Endodermal cell (in vitro differentiated cells): ENCODE data around the gene TRIM3. TPM values are rescaled to one million over a fixed set of nuclear protein-coding genes. Genes with fewer than 3 reads are reported as not detected.

Experiments
- DNase-seq: peaks from one replicate; pipeline ENCODE4 v3.0.0-alpha.2; 2017
- H3K27ac ChIP-seq: 2 replicates; pipeline ENCODE4 v1.5.1; 2013; ENCODE audit warnings: mild to moderate bottlenecking, low read depth, low read length, moderate library complexity
- H3K27me3 ChIP-seq: 2 replicates; pipeline ENCODE4 v1.6.1; 2013; ENCODE audit warnings: mild to moderate bottlenecking, low read length, moderate library complexity; ENCODE audit not compliant: insufficient read depth, control insufficient read depth, poor library complexity, severe bottlenecking
- H3K36me3 ChIP-seq: 2 replicates; pipeline ENCODE4 v1.7.0; 2013; ENCODE audit warnings: mild to moderate bottlenecking, low read length, moderate library complexity; ENCODE audit not compliant: control insufficient read depth, insufficient read depth
- H3K4me1 ChIP-seq: one replicate; pipeline ENCODE4 v1.7.0; 2013; ENCODE audit warnings: low read length; ENCODE audit not compliant: control insufficient read depth, insufficient read depth
- H3K4me3 ChIP-seq: 2 replicates; pipeline ENCODE4 v1.5.1; 2013; ENCODE audit warnings: mild to moderate bottlenecking, low read length, moderate library complexity
- H3K9ac ChIP-seq: 2 replicates; pipeline ENCODE4 v1.6.1; 2013; ENCODE audit warnings: mild to moderate bottlenecking, low read length, moderate library complexity; ENCODE audit not compliant: poor library complexity, severe bottlenecking; ENCODE audit errors: extremely low read depth
- H3K9me3 ChIP-seq: 2 replicates; pipeline ENCODE4 v1.6.1; 2013; ENCODE audit warnings: mild to moderate bottlenecking, low read length, moderate library complexity; ENCODE audit not compliant: control insufficient read depth
- H3K27ac Mint-ChIP-seq: 2 replicates; pipeline ENCODE4 v1.8.0; 2020; ENCODE audit warnings: mixed read lengths
- H3K27me3 Mint-ChIP-seq: 2 replicates; pipeline ENCODE4 v1.8.0; 2021; ENCODE audit warnings: mild to moderate bottlenecking, mixed read lengths; ENCODE audit not compliant: insufficient read depth
- H3K36me3 Mint-ChIP-seq: 2 replicates; pipeline ENCODE4 v1.8.0; 2020; ENCODE audit warnings: low read depth, mixed read lengths
- H3K4me1 Mint-ChIP-seq: 2 replicates; pipeline ENCODE4 v1.8.0; 2020; ENCODE audit warnings: mixed read lengths
- H3K4me3 Mint-ChIP-seq: 2 replicates; pipeline ENCODE4 v1.8.0; 2020; ENCODE audit warnings: mild to moderate bottlenecking, moderate library complexity, mixed read lengths
- H3K9me3 Mint-ChIP-seq: 2 replicates; pipeline ENCODE4 v1.8.0; 2020; ENCODE audit warnings: mild to moderate bottlenecking, mixed read lengths
- WGBS, 2 experiments: methylation state at CpG; one replicate each; pipeline versions ENCODE4 v1.1.5 to v1.1.7; 2013; ENCODE audit warnings: missing lambda C conversion rate in 2 of 2, mixed read lengths in 1 of 2; ENCODE audit not compliant: insufficient coverage in 1 of 2, insufficient read length in 1 of 2; 5-methylcytosine and 5-hydroxymethylcytosine counted together
- total RNA-seq, 2 donors: library from RNA; stranded (reverse); fragmentation: NEBNext Ultra II Directional in 1 of 2; extraction: Animal tissue kit (Norgen Biotek cat#: 25700) in 1 of 2; gene quantifications; 2 replicates in 1 of 2; 3 replicates in 1 of 2; pipeline ENCODE4 v1.2.1, GENCODE V29; 2021
- TF ChIP-seq, protein P1 (sequence below): fragments of 200-600 bp; sonication (generic); conservative IDR thresholded peaks from 2 replicates; pipeline ENCODE4 v1.5.0; 2021; ENCODE audit warnings: antibody characterized with exemption, mild to moderate bottlenecking

Gene TRIM3
- total RNA-seq, 2 donors from 2014 or later, result 13.0 to 18.0 TPM

DNA sequence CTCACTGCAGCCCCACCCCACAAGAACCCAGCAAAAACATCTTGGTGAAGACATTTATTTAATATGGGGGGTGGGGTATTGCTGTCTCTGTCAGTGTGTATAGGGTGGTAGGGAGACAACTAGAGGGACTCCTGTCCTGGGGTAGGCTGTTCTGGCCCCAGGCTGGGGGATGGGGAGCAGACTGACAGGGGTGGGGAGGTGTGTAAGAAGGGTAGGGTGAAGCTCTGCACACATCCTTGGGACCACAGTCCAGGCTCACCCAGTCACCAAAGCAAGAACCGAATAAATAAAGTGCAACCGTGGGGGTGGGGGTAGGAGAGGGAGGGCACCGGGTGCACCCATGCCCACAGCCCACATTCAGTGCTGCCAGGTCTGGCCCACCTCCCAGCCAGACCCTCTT is 25.2 kb downstream of the TRIM3 start:
- 100% methylated on average over 3 of the region's 3 CpGs; no CpG with 5 or more reads in 1 of the 2 experiments for WGBS, 2 experiments
- no peaks in the 10 kb centered on the region for H3K27me3 Mint-ChIP-seq
- H3K9me3 ChIP-seq, result no peaks in the 10 kb centered on the region

DNA sequence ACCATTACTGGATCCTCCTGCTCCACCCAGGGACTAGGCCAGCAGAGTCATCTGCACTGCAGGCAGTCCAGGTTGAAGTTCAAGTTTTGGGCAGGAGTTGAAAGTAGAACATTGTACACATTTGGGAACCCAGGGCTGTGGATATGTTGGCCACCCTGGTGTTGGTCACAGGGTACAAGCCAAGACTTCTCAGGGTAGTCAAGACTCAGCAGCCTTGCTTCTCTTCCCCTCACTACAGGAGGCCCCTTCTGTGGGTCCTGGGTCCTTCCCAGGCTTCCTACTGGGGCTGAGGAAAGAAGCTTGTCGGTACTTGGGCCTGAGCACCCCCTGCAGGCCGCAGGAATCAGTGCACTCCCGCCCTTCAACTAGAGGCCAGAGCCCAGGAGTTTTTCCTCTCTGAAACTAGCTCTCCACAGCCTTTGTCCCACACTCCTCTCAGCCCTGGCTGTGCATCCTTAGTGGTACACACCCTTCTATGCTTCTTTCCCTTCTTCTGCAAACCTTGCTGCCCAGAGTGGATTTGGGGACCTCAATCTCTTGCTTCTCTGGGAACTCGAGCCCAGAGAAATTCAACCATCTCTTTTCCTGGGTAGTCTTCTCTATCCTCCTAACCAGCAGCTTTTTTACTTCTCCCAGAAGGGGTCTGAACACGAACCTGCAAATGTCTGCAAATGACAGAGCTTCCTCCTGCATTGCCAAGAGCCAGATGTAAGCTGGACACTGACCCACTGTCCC is 30.3 kb downstream of the TRIM3 start:
- H3K27me3 Mint-ChIP-seq, result no peaks in the 10 kb centered on the region

More for the DNA sequence above, 25.2 kb downstream of the TRIM3 start:
- no peak for DNase-seq
- Histone ChIP-seq H3K4me3 (no peak overlapping the region), H3K27me3 (no peaks in the 10 kb centered on the region), H3K27ac (no peak overlapping the region), H3K36me3 (peaks cover 35% of the 10 kb centered on the region), H3K9ac (no peak overlapping the region), H3K4me1 (no peaks in the 10 kb centered on the region)
- H3K4me3 Mint-ChIP-seq, result no peak overlapping the region
- H3K36me3 Mint-ChIP-seq, result no peaks in the 10 kb centered on the region
- H3K4me1 Mint-ChIP-seq, result peaks cover 6% of the 10 kb centered on the region
- TF ChIP-seq, protein P1, sequence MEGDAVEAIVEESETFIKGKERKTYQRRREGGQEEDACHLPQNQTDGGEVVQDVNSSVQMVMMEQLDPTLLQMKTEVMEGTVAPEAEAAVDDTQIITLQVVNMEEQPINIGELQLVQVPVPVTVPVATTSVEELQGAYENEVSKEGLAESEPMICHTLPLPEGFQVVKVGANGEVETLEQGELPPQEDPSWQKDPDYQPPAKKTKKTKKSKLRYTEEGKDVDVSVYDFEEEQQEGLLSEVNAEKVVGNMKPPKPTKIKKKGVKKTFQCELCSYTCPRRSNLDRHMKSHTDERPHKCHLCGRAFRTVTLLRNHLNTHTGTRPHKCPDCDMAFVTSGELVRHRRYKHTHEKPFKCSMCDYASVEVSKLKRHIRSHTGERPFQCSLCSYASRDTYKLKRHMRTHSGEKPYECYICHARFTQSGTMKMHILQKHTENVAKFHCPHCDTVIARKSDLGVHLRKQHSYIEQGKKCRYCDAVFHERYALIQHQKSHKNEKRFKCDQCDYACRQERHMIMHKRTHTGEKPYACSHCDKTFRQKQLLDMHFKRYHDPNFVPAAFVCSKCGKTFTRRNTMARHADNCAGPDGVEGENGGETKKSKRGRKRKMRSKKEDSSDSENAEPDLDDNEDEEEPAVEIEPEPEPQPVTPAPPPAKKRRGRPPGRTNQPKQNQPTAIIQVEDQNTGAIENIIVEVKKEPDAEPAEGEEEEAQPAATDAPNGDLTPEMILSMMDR, result no peak
- no peaks in the 10 kb centered on the region for H3K9me3 Mint-ChIP-seq
- H3K27ac Mint-ChIP-seq, result no peak overlapping the region

DNA sequence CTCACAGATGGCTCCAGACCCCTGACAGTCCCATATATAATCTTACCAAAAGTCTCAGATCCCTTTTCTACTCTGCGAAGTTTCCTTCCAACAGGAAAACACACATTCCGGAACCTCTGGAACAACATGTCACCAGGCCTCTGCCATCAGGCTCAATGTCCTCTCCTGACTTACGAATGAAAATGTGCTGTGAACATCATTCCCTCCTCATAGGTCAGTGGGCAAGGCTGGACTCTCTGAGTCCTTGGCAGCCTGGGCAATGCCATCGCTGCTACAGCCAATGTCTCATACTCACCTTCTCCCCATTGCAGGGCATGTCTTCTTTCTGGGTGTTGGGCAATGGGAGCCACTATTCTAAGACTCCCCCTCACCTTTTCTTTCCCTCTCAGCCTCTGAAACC is 31.3 kb downstream of the TRIM3 start:
- WGBS, 2 experiments, result 95 to 96% methylated on average over 3 to 4 of the region's 4 CpGs
- H3K4me3 Mint-ChIP-seq, result no peak overlapping the region
- no peaks in the 10 kb centered on the region for H3K9me3 Mint-ChIP-seq
- H3K27ac ChIP-seq, result no peak overlapping the region
- TF ChIP-seq, protein P1, result no peak
- no peaks in the 10 kb centered on the region for H3K36me3 ChIP-seq
- no peak overlapping the region for H3K27ac Mint-ChIP-seq
- H3K27me3 Mint-ChIP-seq, result no peaks in the 10 kb centered on the region
- peaks cover 21% of the 10 kb centered on the region for H3K4me1 ChIP-seq
- H3K36me3 Mint-ChIP-seq, result no peaks in the 10 kb centered on the region
- no peak overlapping the region for H3K9ac ChIP-seq
- no peak overlapping the region for H3K4me3 ChIP-seq
- peaks cover 6% of the 10 kb centered on the region for H3K4me1 Mint-ChIP-seq
- H3K27me3 ChIP-seq, result no peaks in the 10 kb centered on the region
- DNase-seq, result no peak
- no peaks in the 10 kb centered on the region for H3K9me3 ChIP-seq

More for the DNA sequence above, 30.3 kb downstream of the TRIM3 start:
- Histone ChIP-seq H3K4me3 (no peak overlapping the region), H3K27me3 (no peaks in the 10 kb centered on the region), H3K27ac (no peak overlapping the region), H3K4me1 (peaks cover 21% of the 10 kb centered on the region), H3K9me3 (no peaks in the 10 kb centered on the region), H3K36me3 (no peaks in the 10 kb centered on the region), H3K9ac (no peak overlapping the region)
- Mint-ChIP-seq H3K4me1 (peaks cover 6% of the 10 kb centered on the region), H3K36me3 (no peaks in the 10 kb centered on the region), H3K4me3 (no peak overlapping the region), H3K9me3 (no peaks in the 10 kb centered on the region), H3K27ac (no peak overlapping the region)
- TF ChIP-seq, protein P1, result peak; percentile 91
- peak; percentile 86 for DNase-seq
- 14 to 26% methylated on average over 3 to 5 of the region's 5 CpGs for WGBS, 2 experiments
